ENCODE measurements around the gene KRT38. TPM values are rescaled to one million over a fixed set of nuclear protein-coding genes. Genes with fewer than 3 reads are reported as not detected.

Gene KRT38
- total RNA-seq, 1 experiment from 2014 or later: not detected

GRCh38 chr17:41467561-41467960, 26.8 kb upstream of the KRT38 start:
- TF ChIP-seq CTCF (IDR thresholded peaks at IDR 0.05; ENCODE audit: insufficient read depth in 1 of 2, low read depth in 1 of 2, low read length in 1 of 2, severe bottlenecking in 1 of 2, unreplicated experiment in 1 of 2): no peak
- Mint-ChIP-seq H3K27me3 (ENCODE audit: insufficient read depth, unreplicated experiment) (no peaks in the 10 kb centered on the region), H3K9me3 (ENCODE audit: unreplicated experiment) (peaks cover 10% of the 10 kb centered on the region), H3K36me3 (ENCODE audit: insufficient read depth, unreplicated experiment) (no peaks in the 10 kb centered on the region), H3K27ac (ENCODE audit: unreplicated experiment) (no peak overlapping the region), H3K4me3 (ENCODE audit: unreplicated experiment) (no peak overlapping the region), H3K4me1 (ENCODE audit: low read depth, unreplicated experiment) (no peaks in the 10 kb centered on the region)
- ChIA-PET POLR2A (interaction anchor here (0.6 kb wide), 1 partner anchor 50 kb away, joined by 6 read pairs; no protein-coding TSS in a partner anchor), CTCF (interaction anchor here (1.1 kb wide), 1 partner anchor 195 kb away, joined by 3 read pairs; no protein-coding TSS in a partner anchor)
- Histone ChIP-seq H3K4me1 (no peaks in the 10 kb centered on the region), H3K27me3 (replicated peaks; ENCODE audit: control insufficient read depth, insufficient read depth, low read length) (no peaks in the 10 kb centered on the region), H3K9me3 (peaks cover 6% of the 10 kb centered on the region), H3K4me3 (ENCODE audit: low read depth, low read length) (no peak overlapping the region), H3K36me3 (ENCODE audit: control insufficient read depth, insufficient read depth, low read length) (no peaks in the 10 kb centered on the region)
- no peak for DNase-seq
- intact Hi-C loops (cut with micrococcal nuclease; ENCODE audit: unreplicated experiment): no loop called here
- no TSS peak for BruUV-seq (replicated peaks)

- intact Hi-C loops (cut with micrococcal nuclease; ENCODE audit: unreplicated experiment): no loop called here
- Mint-ChIP-seq H3K4me3 (ENCODE audit: unreplicated experiment) (no peak within 1 kb of the TSS), H3K9me3 (ENCODE audit: unreplicated experiment) (peaks cover 10% of the 10 kb centered on the region), H3K4me1 (ENCODE audit: low read depth, unreplicated experiment) (no peaks in the 10 kb centered on the region), H3K27me3 (ENCODE audit: insufficient read depth, unreplicated experiment) (no peaks in the 10 kb centered on the region), H3K27ac (ENCODE audit: unreplicated experiment) (no peak within 1 kb of the TSS), H3K36me3 (ENCODE audit: insufficient read depth, unreplicated experiment) (no peaks in the 10 kb centered on the region)
- POLR2A ChIA-PET: no interaction called here
- Histone ChIP-seq H3K36me3 (ENCODE audit: control insufficient read depth, insufficient read depth, low read length) (no peaks in the 10 kb centered on the region), H3K4me3 (ENCODE audit: low read depth, low read length) (no peak within 1 kb of the TSS), H3K27me3 (replicated peaks; ENCODE audit: control insufficient read depth, insufficient read depth, low read length) (no peaks in the 10 kb centered on the region), H3K9me3 (peaks cover 6% of the 10 kb centered on the region), H3K4me1 (no peaks in the 10 kb centered on the region)
- CTCF ChIA-PET: interaction anchor here (1.1 kb wide), 1 partner anchor 196 kb away, joined by 3 read pairs; no protein-coding TSS in a partner anchor
- no peak for TF ChIP-seq CTCF (IDR thresholded peaks at IDR 0.05; ENCODE audit: insufficient read depth in 1 of 2, low read depth in 1 of 2, low read length in 1 of 2, severe bottlenecking in 1 of 2, unreplicated experiment in 1 of 2)
- BruUV-seq (replicated peaks): no TSS peak
- DNase-seq: no peak
Measured at GRCh38 chr17:41466988-41467387, 26.2 kb upstream of the KRT38 start, which contains the start of gene KRT32. Gene KRT32, minus strand, starts transcription at chr17:41467386. Its CDS starts 61 bp downstream, at chr17:41467325.

GRCh38 chr17:41464682-41465081, 23.9 kb upstream of the KRT38 start:
- no peaks in the 10 kb centered on the region for H3K36me3 Mint-ChIP-seq (ENCODE audit: insufficient read depth, unreplicated experiment)
- no peaks in the 10 kb centered on the region for H3K4me1 Mint-ChIP-seq (ENCODE audit: low read depth, unreplicated experiment)
- no peak for DNase-seq
- peaks cover 10% of the 10 kb centered on the region for H3K9me3 Mint-ChIP-seq (ENCODE audit: unreplicated experiment)
- H3K36me3 ChIP-seq (ENCODE audit: control insufficient read depth, insufficient read depth, low read length): no peaks in the 10 kb centered on the region
- H3K27me3 Mint-ChIP-seq (ENCODE audit: insufficient read depth, unreplicated experiment): no peaks in the 10 kb centered on the region
- no peak overlapping the region for H3K27ac Mint-ChIP-seq (ENCODE audit: unreplicated experiment)
- BruUV-seq (replicated peaks): no TSS peak
- H3K4me3 ChIP-seq (ENCODE audit: low read depth, low read length): no peak overlapping the region
- no peak for TF ChIP-seq CTCF (IDR thresholded peaks at IDR 0.05; ENCODE audit: insufficient read depth in 1 of 2, low read depth in 1 of 2, low read length in 1 of 2, severe bottlenecking in 1 of 2, unreplicated experiment in 1 of 2)
- POLR2A ChIA-PET: no interaction called here
- no peaks in the 10 kb centered on the region for H3K27me3 ChIP-seq (replicated peaks; ENCODE audit: control insufficient read depth, insufficient read depth, low read length)
- no peaks in the 10 kb centered on the region for H3K4me1 ChIP-seq
- H3K4me3 Mint-ChIP-seq (ENCODE audit: unreplicated experiment): no peak overlapping the region
- peaks cover 6% of the 10 kb centered on the region for H3K9me3 ChIP-seq
- CTCF ChIA-PET: no interaction called here
- intact Hi-C loops (cut with micrococcal nuclease; ENCODE audit: unreplicated experiment): no loop called here
